GM21619 (cell line): Measurements from ENCODE around the gene KCNMB2.
A peak's percentile ranks its signal among the peaks of the same experiment; 100 is the strongest.

ENCODE experiments used
- ATAC-seq: cut with Tn5 transposase; IDR thresholded peaks from one replicate; pipeline ENCODE4 v1.9.1; 2021; ENCODE audit not compliant: unreplicated experiment

KCNMB2 gene

DNA sequence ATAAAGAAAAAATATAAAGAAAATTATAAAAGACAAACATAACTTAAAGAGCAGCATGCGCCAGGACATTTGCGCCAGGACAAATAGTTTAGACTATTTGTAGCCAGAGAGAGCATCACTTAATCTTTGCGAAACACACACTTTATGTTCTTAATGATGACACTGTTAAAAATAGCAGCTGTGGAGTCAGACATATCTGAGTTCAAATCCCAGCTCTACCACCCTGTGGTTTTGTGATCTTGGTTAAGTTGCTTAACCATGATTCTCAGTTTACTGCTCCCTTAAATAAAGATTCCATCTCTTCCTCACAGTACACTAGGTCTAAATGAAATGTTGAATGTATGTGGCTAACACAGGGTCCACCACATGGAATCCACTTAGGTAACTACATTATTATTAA is 31.4 kb downstream of the KCNMB2 start:
- ATAC-seq, result no peak

DNA sequence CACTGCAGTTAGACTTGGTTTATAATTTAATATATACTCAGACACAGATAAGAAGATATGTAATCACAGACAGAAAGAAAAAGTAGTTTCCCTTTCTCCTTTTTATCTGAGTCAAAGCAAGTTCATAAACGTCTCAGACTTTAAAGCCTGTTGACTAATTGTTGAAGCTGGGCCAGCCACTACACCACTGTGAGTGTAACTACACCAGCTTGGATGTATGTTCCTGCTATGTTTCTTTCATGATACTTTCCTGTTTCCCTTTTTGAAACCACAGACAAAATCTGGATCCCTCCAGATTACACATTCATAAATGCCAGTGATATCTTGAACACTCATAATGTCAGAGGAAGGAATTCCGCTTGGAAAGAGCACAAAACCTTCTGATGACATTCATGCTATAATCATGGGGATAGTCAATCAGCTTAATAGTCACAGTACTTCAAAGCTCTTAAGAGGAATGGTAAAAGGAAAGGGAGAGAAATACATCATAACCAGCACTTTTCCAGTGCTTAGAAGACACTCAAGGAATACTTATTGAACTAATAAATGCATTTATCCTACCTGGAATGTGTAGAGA is 32.0 kb downstream of the KCNMB2 start:
- ATAC-seq, result no peak

DNA sequence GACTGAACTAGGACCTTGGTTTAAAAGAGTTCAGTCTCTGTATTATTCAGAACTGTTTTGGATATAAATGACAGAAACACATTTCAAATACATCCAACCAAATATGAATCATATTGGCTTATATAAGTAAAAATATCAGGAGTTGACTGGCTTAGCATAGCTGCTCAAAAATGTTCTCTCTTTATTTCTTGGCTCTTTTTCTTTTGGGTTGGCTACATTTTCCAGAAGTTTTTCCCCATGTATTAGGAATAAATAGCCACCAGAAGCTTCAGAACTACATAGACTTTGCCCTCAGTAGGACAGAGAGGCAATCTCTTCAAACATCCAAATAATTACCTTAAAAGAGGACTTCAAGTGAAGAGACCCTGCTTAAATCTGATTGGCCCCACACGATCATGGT is 32.7 kb downstream of the KCNMB2 start:
- no peak for ATAC-seq

DNA sequence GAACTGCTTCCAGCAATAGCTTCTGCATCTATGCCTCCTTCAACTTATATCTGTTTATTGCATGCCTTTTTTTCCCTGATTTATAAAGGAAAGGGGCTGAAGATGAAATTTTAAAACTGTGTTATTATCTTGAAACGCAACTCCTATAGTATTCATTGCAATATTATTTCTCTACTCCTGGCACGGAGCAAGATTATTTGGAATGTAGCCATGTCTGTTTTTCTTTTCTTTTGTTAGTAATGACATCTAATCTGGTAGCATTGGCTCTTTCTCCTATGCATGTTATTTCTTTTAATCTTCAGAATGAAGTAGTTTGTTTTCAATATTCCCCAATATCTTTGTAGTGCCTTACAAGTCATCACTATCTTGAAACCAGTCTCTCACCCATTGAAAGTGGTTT is 33.6 kb downstream of the KCNMB2 start:
- no peak for ATAC-seq

DNA sequence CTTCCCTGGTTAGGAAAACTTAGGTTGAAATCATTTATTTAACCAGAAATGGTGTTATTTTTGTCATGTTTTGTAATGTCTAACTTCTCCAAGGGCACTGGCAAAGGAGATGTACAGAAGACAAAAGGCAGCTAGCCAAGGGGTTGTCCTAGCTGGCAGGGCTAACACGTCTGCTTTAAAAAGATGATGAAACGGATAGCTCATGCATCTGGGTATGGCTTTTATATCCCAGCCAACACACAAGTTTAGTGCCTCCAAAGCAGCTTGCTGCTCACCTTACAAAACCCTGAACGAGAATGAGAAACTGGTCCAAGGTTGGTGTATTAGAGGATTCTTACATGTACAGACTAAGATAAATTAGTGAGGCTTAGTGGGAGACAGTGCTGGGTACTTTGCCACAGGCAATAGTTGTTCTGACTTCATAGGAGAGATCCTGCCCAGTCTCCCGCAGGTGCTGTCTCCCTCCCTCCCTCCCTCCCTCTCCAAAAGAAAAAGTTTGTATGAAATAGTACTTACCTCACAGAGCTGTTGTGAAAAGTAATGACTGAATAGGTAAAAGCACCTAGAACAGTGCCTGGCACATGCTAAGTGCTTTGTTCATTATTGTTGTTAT is 47.8 kb downstream of the KCNMB2 start:
- ATAC-seq, result no peak

DNA sequence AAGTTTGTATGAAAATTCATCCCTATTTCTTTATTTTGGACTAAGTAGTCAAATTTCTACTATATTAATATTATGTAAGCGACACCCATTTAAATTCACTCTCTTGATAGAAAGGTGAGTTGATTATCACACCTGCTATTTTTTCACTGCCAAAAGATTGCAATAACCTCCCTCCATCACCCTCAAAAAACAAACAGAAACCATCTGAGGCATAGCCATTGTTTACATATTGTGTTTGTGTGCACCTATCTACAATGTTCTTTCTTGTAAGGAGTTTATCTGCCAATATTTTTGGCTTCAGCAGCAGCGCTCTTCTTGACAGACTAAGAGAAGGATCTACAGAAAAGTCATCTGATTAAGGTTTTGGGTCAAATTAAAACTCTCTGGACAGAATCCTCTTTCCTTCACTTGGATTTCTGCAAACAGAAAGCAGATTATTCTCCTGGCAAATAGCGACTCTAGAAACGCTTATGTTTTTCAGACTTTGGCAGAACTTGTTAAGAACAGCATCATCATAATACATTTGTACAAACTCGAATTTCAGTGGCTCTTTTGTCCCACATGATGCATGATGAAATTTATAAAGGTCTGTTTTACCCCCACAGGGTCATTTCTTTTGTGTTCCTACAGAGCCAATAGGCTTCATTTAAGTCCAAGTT is 48.6 kb downstream of the KCNMB2 start:
- ATAC-seq, result no peak

DNA sequence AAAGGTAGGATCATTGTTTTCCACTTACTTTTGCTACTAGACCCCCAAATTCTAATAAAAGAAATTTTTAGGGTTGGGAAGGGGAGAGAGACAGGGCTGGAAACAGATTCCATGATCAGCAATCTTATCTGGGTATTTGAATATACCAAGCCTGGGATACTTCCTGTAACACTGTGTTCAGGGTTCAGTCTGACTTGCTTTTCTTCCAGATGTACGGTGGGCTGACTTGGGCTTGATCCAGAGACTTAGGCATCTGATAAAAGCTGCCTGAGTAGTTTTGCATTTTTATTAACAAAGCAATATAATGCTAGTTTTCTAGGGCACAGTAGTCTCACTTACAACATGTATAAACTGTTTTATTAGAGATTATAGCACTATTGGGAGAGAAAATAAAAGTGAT is 49.2 kb downstream of the KCNMB2 start:
- ATAC-seq, result no peak

DNA sequence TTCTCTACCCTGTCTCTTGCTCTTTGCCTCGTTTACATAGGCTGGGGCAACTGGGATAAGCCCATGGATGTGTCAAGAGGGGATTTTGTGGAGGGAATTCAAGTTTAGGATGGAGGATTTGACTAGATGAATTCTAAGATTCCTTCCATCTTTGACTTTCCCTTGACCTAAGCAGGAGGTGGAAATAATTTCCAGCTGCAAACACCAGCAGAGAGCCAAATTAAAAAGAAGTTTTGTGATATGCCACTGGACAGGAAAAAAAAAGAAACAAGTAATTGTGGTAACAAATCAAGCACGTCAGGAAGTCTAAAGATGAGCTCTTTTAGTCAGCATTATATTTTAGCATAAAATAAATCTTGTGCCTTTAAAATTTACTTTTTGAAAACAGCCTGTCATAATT is 49.8 kb downstream of the KCNMB2 start:
- ATAC-seq, result no peak

DNA sequence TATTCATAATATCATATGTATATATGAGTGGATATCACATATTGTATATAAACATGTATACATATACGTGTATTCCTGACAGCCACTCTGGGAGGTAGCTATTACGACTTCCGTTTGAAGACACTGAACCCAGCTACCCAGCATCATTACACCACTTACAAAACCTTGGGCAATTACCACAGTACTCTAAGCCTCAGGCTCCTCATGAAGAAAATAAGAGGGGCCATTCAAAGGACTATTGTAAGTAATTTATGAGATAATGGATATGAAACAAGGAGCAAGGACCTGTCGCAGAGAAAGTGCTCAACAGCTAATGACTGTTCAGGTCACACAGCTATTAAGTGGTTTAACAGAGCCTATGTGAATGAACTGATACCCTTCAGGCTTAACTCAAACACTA is 52.4 kb downstream of the KCNMB2 start:
- no peak for ATAC-seq

DNA sequence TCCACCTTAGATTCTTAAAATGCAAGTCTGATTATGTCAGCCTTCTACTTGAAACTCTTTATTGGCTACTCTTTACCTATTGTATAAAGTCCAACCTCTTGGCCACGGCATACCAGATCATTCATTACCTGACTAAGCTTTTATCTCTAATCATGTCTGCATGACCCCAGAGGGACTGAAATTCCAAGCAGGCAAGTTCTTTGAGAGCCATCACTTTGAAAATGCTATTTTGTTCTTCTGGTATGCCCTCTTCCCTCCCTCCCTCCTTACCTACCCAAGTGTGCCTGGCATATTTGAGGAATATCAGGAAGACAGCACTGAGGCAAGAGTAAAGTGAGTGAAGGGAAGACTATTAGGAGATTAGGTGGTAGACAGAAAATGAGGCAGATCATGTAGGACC is 57.5 kb downstream of the KCNMB2 start:
- no peak for ATAC-seq

DNA sequence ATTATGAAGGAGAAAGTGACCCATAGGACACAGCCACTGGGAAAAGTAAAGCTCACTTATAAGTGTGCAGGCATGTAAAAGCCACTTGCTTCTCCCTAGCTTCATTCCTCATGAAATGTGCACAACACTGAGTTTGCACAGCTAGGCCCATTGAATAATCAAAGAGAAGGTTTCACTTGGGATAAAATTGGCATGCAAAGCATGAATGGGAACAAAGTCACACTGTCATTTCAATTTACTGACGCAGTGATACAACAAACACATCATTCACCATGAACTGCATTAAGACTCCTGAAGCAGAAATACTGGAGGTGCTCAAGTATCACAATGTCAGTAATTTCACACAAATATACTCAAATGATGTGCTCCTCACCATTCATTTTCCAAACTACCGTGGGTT is 61.1 kb downstream of the KCNMB2 start:
- ATAC-seq, result no peak

DNA sequence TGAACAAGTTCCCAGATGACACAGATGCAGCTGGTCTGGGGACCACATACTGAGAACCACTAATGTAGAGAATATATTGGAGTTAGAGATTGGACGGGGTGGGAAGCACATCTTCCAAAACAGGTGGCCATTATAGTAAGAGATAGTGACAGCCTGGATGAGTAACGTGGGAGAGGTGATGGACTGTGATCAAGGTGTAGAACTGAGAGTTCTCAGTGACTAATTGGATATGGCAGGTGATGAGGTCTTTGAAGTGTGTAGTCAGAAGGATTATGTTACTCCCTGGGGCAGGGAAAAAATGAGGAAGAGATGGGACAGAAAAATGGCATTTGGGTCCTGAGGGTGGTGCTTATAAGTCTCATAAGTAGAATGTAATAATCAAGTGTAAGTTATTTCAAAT is 66.6 kb downstream of the KCNMB2 start:
- no peak for ATAC-seq

DNA sequence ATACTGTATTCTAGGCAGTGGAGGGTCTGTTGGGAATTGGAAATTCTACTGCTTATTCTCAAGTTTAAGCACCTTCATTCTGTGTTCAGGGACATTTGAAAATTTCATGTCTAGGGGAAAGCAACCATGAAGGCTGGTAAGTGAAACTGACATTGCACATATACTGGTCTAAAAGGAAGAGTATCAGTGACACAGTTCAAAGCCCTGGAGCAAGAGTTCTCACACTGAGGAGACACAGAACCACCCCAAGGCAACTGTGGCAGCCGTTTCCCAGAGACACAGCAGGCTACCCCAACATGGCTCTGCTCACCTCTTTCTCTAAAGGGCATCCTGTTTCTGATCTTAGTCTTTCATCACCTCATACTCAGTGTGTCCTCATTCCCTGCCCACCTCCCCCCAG is 67.5 kb downstream of the KCNMB2 start:
- ATAC-seq, result peak; percentile 50

DNA sequence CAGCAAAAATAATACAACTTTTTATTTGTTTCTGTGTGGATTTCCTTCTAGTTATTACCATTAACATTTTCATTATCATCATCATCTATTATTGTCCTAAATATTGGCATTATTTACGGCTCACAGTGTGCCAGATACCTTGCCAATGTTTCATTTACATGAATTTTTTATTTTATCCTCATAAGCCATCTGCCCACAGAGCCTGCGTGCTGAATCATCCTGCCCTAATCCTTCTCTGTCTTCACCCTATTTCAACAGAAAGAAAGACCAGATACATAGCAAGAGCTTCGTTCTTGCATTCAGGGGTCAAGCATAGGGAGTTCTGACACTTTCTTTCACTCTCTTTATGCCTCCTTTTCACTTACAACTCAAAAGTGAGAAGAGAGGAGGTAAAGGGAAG is 82.0 kb downstream of the KCNMB2 start:
- ATAC-seq, result no peak

DNA sequence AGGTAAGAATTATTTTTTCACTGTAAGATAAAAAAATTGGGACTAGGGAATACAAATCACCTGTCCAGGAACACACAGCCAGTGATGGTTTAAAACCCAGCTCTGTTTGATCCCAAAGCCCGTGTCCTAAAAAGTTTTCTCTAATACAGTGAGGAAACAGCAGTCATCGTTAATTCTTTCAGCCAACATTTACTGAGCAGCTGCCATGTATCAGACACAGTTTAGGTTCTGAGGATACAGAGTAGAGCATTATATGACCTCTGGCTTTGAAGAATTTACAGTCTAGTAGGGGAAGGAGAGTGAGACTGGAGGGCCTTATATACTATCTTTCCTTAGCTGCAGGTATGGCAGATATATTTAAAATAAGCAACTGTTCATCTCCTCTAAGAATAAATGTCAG is 82.7 kb downstream of the KCNMB2 start:
- no peak for ATAC-seq

DNA sequence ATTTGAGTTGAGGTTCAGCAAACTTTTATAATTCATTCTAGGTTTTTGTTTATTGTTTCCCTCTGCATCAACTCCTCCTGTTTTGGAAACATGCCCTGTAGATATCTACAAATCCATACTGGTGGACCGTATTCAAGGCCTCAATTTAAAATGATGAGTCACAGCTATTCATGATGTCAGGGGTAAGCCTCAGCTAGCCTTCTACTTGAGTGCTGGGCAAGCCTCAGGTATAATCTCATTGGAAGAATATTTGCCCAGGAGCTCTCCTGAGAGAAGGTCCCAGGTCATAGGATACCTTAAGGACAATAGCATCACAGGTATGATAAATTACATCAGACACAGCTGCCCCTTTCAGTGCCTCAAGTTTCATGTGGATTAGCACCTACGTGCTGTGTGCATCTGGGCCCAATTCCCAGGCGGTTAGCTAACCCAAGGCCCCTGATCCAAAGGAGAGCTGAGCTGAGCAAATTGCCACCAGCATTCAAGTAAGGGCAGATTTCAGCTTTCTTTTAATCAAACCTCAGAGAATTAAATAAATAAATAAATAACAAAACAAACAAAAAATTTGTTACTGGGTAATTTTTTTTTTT is 87.5 kb downstream of the KCNMB2 start:
- ATAC-seq, result no peak

DNA sequence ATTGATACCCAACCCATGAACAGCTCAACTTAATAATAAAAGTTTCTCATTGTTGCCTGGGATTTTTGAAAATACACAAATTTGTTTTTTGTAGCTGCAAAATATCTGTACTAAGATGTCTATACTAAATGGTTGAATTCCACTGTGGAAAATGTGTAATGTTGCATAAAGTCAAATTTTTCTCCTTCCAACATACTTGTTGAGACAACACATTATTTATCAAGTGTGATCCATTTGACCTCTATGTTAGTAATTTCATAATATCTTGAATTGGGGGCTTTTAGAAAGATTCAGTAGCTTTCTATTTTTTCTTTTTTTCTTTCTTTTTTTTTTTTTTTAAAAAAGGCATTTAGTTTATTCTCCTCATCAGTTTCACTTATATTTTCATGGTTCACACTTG is 88.0 kb downstream of the KCNMB2 start:
- ATAC-seq, result no peak

DNA sequence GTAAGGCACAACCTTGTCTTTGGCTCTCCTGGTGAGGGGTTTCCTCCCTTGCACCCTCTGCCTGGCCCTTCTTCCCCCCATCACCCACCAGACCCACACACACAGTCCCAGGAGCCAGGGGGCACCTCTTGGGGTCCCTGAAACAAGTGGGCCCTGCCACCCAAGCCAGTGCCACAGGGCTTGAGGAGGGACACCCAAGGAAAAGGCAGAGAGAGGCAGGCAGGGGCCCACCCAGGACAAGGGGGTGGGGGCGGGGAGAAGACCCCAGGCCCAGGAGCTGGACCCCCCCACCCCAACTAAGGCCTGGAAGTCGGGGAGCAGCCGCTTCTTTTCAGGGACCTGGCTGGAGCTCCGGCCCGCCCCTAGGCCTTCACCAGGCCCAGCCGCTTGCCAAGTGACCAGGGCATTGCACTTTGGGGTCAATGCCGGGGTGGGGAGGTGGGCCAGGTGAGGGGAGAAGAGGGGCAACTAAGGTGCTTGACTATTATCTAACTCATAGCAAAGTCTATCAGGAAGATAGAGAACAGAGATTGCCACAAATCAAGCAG is 88.9 kb downstream of the KCNMB2 start:
- ATAC-seq, result no peak

DNA sequence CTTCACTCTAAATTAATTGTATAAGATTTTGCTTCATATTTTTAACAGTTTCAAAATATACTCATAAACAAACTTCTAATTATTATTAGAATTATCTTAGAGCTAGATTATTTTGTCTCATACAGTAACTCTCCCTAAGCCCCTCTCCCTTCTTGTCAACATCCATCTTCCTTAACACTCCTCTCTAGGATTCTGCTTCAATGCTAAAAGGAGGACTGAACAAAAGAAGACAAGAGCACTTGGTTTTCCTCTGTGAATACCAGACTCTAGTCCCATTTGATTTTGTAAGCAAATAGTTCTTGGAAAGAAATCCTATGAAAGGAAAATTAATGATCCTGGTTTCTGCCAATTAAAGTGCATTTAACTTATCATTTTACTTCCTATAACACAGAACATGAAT is 91.8 kb downstream of the KCNMB2 start:
- no peak for ATAC-seq

DNA sequence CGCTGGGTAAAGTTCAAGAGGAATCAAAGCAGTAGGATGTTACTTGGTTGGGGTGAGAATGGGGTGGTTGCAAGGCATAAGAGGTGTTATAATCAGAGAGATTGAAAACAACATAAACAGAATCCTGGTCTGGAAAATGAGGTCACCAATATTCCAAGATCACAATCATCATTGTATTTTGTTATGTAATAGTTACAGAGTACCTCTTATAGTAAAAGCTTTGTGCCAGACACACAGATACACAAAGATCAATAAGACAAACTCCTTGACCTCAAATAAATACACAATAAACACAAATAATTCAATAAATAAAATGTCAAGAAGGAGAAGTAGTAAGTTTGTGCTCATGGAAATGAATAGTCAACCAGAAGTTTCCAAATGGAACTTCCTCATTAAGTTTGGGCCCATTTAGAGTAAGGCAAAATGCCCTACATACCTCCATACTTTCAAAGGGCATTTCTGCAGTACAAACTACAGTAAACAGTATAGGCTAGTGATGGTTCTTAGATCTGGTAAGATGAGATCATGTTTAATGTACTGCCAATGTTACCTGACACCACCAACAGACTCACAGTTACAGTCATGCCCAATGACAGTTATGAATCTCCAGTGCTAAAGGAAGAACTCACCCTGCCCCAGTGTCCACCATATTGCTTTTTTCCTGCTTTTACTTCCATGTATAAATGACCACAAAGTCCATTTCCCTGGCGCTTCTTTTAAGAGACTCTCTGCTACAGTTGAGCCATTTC is 93.4 kb downstream of the KCNMB2 start:
- no peak for ATAC-seq

DNA sequence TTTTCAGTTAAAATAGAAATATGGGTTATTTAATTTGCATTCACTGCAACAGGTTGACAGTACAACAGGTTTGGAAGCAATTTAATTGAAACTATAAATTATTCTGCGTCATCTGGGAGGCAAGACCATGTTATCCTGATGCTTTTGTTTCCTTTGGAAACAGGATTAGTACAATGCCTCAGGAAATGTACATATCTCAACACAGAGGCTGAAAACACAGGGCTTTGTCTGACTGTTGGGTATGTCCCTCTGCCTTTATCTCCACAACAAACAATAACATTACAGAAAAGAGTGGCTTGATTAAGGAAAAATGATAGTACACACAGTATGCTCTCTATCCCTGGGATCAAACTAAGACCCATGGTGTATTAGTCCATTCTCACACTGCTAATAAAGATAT is 95.7 kb downstream of the KCNMB2 start:
- no peak for ATAC-seq

DNA sequence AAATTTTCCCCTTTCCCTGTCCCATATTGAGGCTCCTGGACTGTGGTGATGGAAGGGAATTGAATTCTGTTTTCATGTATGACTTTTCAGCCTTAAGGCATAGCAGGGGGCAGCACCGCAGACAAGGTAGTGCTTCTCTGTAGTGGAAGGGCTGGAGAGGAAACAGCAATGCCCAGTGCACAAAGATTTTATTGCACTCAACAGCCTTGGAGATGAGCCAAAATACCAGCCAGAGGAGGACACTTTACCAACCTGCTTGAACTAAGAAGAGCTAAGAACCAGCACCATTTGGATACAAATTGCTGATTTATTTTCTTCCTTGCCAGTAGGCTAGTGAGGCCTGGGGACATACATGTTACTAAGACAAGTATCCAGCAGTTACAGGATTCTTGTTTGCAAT is 98.7 kb downstream of the KCNMB2 start:
- no peak for ATAC-seq
